Subcutaneous abdominal adipose tissue (tissue), 5 donors: ENCODE data around the gene TK2.

Experiments used
- H3K27ac ChIP-seq: one replicate; pipeline ENCODE4 v1.7.0; 2013; ENCODE audit warnings: low read depth, mild to moderate bottlenecking, inconsistent platforms, low read length, moderate library complexity
- H3K27me3 ChIP-seq, 5 donors: one replicate each; pipeline ENCODE4 v1.7.0; 2013; ENCODE audit warnings: low read length in 5 of 5, inconsistent platforms in 1 of 5; ENCODE audit not compliant: control insufficient read depth in 5 of 5, insufficient read depth in 4 of 5
- H3K36me3 ChIP-seq, 5 donors: one replicate each; pipeline ENCODE4 v1.7.0; 2013; ENCODE audit warnings: low read length in 5 of 5; ENCODE audit not compliant: control insufficient read depth in 5 of 5, insufficient read depth in 5 of 5
- H3K4me1 ChIP-seq, 5 donors: one replicate each; pipeline ENCODE4 v1.7.0; 2013; ENCODE audit warnings: low read length in 5 of 5, mild to moderate bottlenecking in 3 of 5, moderate library complexity in 1 of 5; ENCODE audit not compliant: control insufficient read depth in 5 of 5, insufficient read depth in 5 of 5
- H3K4me3 ChIP-seq, 5 donors: one replicate each; pipeline ENCODE4 v1.7.0; 2013; ENCODE audit warnings: low read length in 5 of 5, low read depth in 1 of 5
- H3K9ac ChIP-seq, 5 donors: one replicate each; pipeline ENCODE4 v1.7.0; 2013; ENCODE audit warnings: low read length in 5 of 5, mild to moderate bottlenecking in 4 of 5, moderate library complexity in 3 of 5
- H3K9me3 ChIP-seq, 5 donors: one replicate each; pipeline ENCODE4 v1.7.0; 2013; ENCODE audit warnings: low read length in 5 of 5; ENCODE audit not compliant: control insufficient read depth in 5 of 5
- donor health status: healthy.
- donor health status: healthy.
- donor health status: healthy.
- donor health status: healthy.
- donor health status: healthy.

Gene TK2

GRCh38 chr16:66551348-66551759 is 1.4 kb upstream of the TK2 start:
- Histone ChIP-seq H3K4me3 (peak overlapping the region in 2 of 5 donors; percentile 1 to 85), H3K4me1 (peaks cover 3 to 76% (median 69%) of the 10 kb centered on the region in 5 donors), H3K27ac (peak overlapping the region; percentile 79), H3K27me3 (no peaks in the 10 kb centered on the region), H3K9me3 (no peaks in the 10 kb centered on the region), H3K36me3 (peaks cover 0 to 13% (median 9%) of the 10 kb centered on the region in 5 donors), H3K9ac (peak overlapping the region in 2 of 5 donors; percentile 1 to 7)

GRCh38 chr16:66548868-66549267 is 1.1 kb downstream of the TK2 start:
- Histone ChIP-seq H3K9me3 (no peaks in the 10 kb centered on the region), H3K4me3 (peak overlapping the region; percentile 49 to 90 (median 84)), H3K4me1 (peaks cover 3 to 66% (median 61%) of the 10 kb centered on the region in 5 donors), H3K27ac (peak overlapping the region; percentile 88), H3K36me3 (peaks cover 0 to 23% (median 12%) of the 10 kb centered on the region in 5 donors), H3K9ac (peak overlapping the region in 4 of 5 donors; percentile 71 to 91 (median 85)), H3K27me3 (no peaks in the 10 kb centered on the region)

GRCh38 chr16:66548068-66548467 is 1.9 kb downstream of the TK2 start:
- Histone ChIP-seq H3K4me1 (peaks cover 3 to 66% (median 59%) of the 10 kb centered on the region in 5 donors), H3K27ac (peak overlapping the region; percentile 88), H3K9ac (peak overlapping the region in 2 of 5 donors; percentile 15 to 91), H3K27me3 (no peaks in the 10 kb centered on the region), H3K4me3 (peak overlapping the region in 2 of 5 donors; percentile 48 to 83), H3K36me3 (peaks cover 0 to 30% (median 14%) of the 10 kb centered on the region in 5 donors), H3K9me3 (no peaks in the 10 kb centered on the region)

- Histone ChIP-seq H3K9me3 (no peaks in the 10 kb centered on the region), H3K9ac (no peak overlapping the region), H3K4me3 (no peak overlapping the region), H3K4me1 (peaks cover 3 to 64% (median 56%) of the 10 kb centered on the region in 5 donors), H3K27me3 (no peaks in the 10 kb centered on the region), H3K27ac (peak overlapping the region; percentile 11), H3K36me3 (peaks cover 0 to 31% (median 15%) of the 10 kb centered on the region in 5 donors)
These were observed 2.6 kb downstream of the TK2 start for GRCh38 chr16:66547101-66547989.

GRCh38 chr16:66544016-66544757 is 5.7 kb downstream of the TK2 start:
- Histone ChIP-seq H3K36me3 (peaks cover 3 to 41% (median 29%) of the 10 kb centered on the region in 5 donors), H3K27ac (no peak overlapping the region), H3K27me3 (no peaks in the 10 kb centered on the region), H3K4me1 (peaks cover 0 to 51% (median 45%) of the 10 kb centered on the region in 5 donors), H3K4me3 (no peak overlapping the region), H3K9me3 (no peaks in the 10 kb centered on the region), H3K9ac (peak overlapping the region in 2 of 5 donors; percentile 30 to 32)

- peak overlapping the region in 2 of 5 donors; percentile 30 to 32 for H3K9ac ChIP-seq
- no peak overlapping the region for H3K27ac ChIP-seq
- H3K36me3 ChIP-seq: peaks cover 3 to 47% (median 33%) of the 10 kb centered on the region in 5 donors
- no peaks in the 10 kb centered on the region for H3K27me3 ChIP-seq
- no peaks in the 10 kb centered on the region for H3K9me3 ChIP-seq
- no peak overlapping the region for H3K4me3 ChIP-seq
- H3K4me1 ChIP-seq: peaks cover 0 to 45% (median 38%) of the 10 kb centered on the region in 5 donors
These were observed 6.4 kb downstream of the TK2 start for GRCh38 chr16:66543541-66543940.

- Histone ChIP-seq H3K36me3 (peaks cover 3 to 56% (median 37%) of the 10 kb centered on the region in 5 donors), H3K27ac (peak overlapping the region; percentile 52), H3K4me1 (peaks cover 0 to 33% (median 27%) of the 10 kb centered on the region in 5 donors), H3K4me3 (no peak overlapping the region), H3K9ac (peak overlapping the region in 1 of 5 donors; percentile 58), H3K9me3 (no peaks in the 10 kb centered on the region), H3K27me3 (no peaks in the 10 kb centered on the region)
These were observed 7.5 kb downstream of the TK2 start for GRCh38 chr16:66542396-66542795.

GRCh38 chr16:66541388-66542355 is 8.2 kb downstream of the TK2 start:
- peak overlapping the region in 1 of 5 donors; percentile 58 for H3K9ac ChIP-seq
- no peaks in the 10 kb centered on the region for H3K9me3 ChIP-seq
- peak overlapping the region; percentile 52 for H3K27ac ChIP-seq
- no peak overlapping the region for H3K4me3 ChIP-seq
- no peaks in the 10 kb centered on the region for H3K27me3 ChIP-seq
- peaks cover 0 to 27% (median 23%) of the 10 kb centered on the region in 5 donors for H3K4me1 ChIP-seq
- H3K36me3 ChIP-seq: peaks cover 3 to 56% (median 40%) of the 10 kb centered on the region in 5 donors
